Activated CD4-positive, alpha-beta T cell treated with anti-CD3 and anti-CD28 coated beads for 48 hours (primary cell): ENCODE data around the gene BHLHA9.
"Not testable (repeated sequence)": the region's sequence is repeated elsewhere in the genome, so short reads cannot be mapped to it uniquely, and the experiment has no call there.

Source experiments
- DNase-seq: peaks from one replicate; pipeline ENCODE4 v3.0.0-alpha.2; 2020

BHLHA9 gene

DNA sequence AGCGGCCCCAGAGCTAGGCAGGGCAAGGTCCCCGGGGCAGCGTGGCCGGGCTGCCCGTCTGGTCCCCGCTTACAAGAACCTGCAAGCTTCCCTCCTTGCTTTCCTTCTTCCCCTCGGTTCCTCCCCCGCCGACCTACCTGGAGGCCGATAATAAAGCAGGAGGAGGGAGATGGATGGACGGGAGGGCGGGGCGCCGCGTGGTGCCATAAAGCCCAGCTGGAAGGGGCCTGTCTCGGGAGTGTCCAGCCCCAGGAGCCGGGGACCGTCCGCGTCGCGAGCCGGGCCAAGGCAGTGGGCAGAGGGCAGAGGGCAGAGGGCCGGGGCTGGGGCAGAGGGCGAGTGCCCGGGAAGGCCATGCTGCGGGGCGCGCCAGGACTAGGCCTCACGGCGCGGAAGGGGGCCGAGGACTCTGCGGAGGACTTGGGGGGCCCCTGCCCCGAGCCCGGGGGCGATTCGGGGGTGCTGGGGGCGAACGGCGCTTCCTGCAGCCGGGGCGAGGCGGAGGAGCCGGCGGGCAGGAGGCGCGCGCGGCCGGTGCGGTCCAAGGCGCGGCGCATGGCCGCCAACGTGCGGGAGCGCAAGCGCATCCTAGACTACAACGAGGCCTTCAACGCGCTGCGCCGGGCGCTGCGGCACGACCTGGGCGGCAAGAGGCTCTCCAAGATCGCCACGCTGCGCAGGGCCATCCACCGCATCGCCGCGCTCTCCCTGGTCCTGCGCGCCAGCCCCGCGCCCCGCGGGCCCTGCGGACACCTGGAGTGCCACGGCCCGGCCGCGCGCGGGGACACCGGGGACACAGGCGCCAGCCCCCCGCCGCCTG is at the start of gene BHLHA9:
TSS of gene BHLHA9 (plus strand) at position 235 of the 820 bp plus-strand sequence. CDS start at position 355, 120 bp downstream.
- no peak for DNase-seq

DNA sequence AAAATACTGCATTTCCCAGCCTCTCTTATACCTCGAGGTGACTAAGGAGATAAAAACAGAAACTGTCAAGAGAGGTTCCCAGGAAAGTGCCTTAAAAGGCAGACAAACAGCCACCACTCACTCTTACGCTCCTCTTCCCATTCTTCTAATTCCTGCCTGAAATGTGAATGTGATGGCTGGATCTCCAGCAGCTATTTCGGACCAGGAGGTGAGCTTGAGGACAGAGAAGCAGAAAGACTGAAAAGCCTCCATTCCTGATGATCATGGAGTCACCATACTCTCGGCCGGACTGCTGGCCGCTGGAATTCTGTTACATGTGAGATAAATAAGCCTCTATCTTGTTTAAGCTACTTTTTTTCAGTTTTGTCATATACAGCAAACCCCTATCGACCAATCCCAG is 49.0 kb upstream of the BHLHA9 start:
- no peak for DNase-seq

DNA sequence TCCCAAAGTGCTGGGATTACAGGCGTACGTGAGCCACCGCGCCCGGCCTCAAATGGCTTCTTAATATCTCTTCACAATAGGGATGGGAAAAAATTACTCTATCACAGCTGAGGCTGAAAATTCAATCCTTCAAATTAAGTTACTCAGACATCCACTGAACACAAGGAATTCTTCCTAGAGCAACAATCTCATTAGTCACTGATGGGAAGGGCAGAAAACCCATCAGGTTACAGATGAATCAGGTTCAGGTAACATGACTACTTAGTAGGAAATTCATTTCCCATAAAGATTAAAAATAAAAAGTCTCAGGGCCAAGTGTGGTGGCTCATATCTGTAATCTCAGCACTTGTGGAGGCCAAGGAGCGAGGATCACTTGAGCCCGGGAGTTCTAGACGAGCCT is 47.9 kb upstream of the BHLHA9 start:
- no peak for DNase-seq

DNA sequence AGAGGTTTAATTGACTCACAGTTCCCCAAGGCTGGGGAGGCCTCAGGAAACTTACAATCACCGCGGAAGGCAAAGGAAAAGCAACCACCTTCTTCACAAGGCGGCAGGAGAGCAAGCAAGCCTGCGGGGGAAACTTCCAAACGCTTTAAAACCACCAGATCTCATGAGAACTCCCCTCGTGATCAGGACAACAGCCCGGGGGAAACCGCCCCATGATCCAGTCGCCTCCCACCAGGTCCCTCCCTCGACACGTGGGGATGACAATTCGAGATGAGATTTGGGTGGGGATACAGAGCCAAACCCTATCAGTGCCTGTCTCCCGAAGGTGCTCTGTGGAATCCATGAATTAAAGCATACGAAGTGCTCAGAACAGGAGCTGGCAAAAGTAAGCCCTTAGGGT is 46.6 kb upstream of the BHLHA9 start:
- DNase-seq: no peak

DNA sequence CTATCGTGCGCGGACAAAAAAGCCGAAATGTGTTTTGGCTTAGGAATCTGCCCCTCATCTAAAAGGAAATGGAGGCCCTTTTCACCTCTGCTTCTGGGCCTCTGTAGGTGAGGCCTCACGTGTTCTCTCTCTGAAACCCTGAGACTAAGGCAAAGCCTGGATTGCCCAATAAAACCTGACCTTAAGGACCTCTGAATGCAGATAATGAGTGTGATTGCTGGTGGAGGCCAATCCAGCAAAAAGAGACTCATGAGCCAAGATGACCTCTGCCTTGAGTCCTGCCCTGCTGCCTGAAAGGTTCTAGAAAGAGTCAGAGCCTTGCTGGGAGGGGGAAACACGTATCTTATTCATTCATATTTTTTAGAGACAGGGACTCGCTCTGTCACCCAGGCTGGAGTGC is 45.9 kb upstream of the BHLHA9 start:
- no peak for DNase-seq

DNA sequence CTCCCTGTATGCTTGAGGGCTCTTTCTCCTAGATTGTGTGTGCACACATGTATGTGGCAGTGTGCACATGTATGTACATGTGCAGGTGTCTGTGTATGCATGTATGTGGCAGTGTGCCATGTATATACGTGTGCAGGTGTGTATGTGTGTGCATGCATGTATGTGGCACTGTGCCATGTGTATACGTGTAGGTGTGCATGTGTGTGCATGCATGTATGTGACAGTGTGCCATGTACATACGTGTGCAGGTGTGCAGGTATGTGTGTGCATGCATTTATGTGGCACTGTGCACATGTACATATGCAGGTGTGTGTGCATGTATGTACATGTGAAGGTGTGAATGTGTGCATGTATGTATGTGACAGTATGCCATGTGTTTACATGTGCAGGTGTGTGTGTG is 43.9 kb upstream of the BHLHA9 start:
- no peak for DNase-seq

DNA sequence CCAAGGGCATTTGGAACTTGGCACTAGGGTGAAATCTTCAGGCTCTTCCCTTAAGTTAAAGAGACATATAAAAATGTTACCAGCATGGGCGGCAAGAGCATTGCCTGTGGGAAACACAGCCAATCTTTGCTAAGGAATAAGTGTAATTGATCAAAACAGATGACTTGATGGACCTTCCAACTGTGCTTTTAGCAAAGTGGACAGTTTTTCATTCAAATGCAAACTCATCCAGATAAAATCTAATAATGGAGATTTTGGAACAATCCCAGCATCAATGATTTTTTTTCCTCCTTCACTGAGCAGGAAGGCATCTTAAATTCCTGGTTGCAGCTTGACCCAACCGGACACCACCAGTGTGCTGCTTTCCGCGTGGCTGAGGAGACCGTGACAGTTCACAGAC is 42.9 kb upstream of the BHLHA9 start:
- no peak for DNase-seq

DNA sequence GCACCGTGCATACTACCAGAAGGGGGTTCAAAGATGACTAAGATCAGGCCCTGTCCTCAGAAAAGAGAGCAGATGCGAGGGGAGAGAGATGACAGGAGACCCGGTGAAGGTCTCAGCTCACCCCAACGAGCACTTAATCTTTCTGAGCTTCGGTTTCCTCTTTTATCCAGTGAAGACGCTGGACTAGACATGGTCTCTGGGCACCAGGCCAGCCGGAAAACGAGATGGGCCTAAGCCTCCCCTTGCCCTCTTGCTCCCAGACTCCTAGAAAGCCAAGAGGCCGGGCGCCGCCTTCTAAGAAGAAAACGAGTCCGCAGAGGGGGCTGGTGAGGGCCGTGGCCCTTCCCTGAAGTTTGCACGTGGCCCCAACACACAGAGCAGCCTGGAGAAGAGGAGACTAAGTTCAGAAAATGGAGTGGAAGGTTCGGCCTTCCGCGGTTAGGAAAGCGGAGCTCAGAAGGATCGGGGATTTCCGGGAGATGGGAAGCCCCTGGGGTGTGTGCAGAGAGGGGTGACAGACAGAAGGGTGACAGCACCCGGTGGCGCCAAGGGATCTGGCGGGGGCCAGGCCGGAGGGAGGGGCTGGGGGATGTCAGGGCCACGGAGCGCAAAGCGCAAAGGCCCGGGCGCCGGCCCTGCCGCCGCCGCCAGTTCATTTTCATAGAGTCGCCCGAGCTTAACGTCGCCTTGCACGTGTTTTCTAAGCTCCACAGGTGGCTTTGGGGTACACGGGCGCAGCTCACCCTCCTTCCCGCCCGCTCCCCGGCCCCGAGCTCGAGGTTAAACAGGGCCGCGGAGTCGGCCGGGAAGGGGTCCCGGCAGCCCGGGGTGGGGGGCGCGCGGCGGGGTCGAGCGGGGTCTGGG is 42.1 kb upstream of the BHLHA9 start:
- peak; percentile 23 for DNase-seq

DNA sequence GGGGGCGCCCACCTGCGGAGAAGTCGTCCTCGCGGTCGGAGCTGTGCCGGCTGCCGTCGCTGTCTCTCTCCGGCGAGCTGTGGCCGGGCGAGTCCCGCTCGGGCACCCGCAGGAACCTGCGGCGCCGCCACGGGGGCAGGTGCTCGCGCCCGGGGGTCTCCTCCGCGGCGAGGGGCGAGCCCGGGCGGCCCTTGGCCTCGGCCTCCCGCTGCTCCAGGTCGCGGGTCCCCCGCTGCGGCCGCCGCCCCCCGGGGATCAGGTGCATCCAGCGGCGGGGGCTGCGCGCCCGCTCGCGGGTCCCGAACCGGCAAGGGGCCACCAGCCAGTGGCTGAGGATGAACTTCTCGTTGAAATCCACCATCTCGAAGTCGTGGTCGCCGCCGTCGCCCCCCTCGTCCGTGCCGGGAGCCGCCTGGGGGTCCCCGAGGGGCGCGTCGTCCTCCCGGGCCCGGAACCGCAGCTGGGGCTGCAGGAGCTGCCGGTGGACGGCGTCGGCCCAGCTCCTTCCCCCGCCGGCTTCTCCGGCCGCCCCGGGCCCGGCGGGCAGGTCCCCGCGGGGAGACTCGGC is 41.4 kb upstream of the BHLHA9 start:
- DNase-seq: no peak

DNA sequence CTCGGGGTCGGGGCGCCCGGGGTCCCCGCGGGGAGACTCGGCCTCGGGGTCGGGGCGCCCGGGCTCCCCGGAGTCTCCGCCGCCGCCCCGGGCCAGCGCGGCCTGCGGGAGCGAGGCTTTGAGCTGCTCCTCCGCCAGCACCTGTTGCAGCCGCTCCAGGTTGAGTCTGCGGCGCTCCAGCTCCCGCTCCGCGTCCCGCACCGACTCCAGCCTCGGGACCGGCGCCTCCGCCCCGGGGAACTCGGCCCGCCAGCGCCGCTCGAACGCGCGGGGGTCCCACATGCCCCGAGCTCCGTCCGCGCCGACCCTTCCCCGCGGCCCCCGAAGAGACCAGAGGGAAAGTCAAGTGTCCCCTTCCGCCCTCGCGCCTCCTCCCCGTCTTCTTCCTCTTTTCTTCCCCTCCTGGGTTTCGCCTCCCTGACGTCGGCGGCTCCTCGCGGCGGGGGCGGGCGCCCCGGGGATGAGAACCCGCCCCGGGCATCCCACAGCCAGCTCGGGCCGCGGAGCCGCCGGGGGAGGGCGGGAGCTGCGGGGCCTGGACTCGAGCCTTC is 40.8 kb upstream of the BHLHA9 start:
- DNase-seq: peak; percentile 46

DNA sequence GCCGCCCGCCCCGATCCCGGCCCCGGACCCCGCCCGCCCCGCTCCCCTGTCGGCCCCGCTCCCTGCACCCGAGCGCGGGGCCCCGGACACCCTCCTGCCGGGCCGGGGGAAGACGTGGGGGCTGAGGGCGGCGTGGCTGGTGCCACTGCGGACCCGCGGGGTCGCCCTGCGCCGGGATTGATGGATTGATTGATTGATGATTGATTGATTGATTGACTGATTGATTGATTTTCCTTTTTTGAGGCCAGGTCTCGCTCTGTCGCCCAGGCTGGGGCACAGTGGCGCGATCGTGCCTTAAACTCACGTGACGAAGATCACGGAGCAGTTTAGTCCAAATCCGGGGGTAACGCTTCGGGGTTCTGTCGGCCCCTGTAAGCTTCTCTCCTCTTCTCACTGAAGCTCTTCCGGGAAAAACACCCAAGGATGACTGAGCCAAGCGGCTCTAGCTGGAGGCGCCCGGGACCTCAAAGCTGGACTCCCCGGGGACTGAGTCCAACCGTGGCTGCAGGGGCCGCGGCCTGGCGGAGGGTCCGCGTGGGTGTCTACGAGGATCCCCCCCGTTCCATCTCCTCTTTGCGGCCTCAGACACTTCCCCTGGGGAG is 40.2 kb upstream of the BHLHA9 start:
- no peak for DNase-seq

DNA sequence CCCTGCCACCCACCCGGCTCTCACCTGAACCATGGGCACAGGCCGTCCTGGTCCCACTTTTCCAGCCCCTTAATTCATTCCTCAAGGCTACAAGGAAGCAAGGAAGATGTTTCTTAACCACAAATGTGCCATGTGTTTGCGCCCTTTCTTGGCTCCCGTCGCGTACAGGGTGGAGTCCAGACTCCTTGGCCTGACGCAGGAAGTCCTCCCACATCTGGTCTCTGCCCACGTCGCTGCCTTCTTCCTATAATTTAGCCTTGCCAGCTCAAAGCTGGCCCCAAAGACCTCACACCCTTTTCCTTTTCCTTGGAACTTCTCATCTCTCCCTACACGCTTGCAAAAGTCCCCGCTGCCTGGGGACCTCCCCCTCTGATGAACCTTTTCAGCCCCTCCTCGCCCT is 38.8 kb upstream of the BHLHA9 start:
- no peak for DNase-seq

DNA sequence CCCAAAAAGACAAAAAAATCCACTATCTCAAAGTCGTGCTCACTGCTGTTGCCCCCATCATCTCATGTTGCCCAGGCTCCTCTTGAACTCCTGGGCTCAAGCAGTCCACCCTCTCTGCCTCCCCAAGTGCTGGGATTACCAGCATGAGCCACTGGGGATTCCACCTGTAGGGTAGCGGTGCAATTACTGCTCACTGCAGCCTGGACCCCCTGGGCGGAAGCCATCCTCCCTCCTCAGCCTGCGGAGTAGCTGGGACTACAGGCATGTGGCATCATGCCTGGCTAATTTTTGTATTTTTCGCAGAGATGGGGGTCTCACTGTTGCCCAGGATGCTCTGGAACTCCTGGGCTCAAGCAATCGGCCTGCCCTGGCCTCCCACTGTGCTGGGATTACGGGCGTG is 37.9 kb upstream of the BHLHA9 start:
- no peak for DNase-seq

DNA sequence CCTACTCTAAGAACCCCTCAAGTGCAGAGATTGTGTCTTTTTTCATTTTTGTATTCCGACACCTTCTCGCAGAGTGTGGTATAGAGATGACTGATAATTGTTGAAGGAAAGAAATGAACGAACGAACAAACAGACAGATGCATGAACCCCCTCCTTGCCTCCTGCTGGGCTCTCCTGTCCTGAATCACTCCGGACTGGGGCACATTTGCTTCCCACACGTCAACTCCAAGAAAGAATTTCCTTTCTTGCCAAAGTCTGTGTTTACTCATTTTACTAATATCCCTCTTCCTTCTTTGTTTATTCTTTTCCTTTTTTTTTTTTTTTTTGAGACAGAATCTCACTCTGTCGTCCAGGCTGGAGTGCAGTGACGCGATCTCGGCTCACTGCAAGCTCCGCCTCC is 37.5 kb upstream of the BHLHA9 start:
- no peak for DNase-seq

DNA sequence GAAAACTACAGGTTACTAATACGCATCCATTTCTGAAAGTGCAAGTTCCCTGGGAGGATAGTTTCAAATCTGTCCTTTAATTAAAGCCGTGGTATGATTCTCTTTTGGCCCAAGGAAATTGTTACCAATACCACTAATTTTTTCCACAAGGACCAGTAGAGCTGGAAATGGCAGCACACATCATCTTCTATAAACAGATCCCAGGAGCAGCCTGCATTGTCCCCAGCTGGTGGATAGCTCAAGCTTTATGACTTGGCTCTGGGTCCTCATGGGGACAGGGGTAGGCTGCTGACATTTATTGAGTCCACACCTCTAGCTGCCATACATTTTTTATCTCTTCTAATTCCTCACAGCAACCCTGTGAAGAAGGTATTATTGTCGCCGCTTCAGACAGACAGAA is 35.8 kb upstream of the BHLHA9 start:
- no peak for DNase-seq

DNA sequence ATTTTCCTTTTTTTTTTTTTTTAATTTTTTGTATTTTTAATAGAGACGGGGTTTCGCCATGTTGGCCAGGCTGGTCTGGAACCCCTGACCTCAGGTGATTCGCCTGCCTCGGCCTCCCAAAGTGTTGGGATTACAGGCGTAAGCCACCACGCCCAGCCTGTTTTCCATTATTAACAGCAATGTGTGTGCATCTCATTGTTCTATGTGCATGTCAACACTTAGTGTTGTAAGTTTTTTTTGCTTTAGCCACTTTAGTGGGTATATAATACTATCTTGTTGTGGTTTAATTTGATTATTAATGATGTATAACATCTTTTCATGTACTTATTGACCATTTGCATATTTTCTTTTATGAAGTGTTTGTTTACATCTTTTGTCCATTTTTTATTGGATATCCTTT is 32.8 kb upstream of the BHLHA9 start:
- DNase-seq: no peak

DNA sequence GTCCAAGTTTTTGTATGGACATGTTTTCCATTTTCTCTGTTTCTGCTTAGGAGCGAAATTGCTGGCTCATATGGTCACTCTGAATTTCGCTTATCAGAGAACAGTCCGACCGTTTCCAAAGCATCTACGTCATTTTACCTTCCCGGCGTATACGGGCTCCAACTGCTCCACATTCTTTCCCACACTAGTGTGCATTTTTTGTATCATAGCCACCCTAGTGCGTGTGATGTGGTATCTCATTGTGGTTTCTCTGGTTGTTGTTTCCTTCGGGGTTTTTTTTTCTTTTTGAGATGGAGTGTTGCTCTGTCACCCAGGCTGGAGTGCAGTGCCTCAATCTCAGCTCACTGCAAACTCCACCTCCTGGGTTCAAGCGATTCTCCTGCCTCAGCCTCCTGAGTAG is 31.0 kb upstream of the BHLHA9 start:
- no peak for DNase-seq

DNA sequence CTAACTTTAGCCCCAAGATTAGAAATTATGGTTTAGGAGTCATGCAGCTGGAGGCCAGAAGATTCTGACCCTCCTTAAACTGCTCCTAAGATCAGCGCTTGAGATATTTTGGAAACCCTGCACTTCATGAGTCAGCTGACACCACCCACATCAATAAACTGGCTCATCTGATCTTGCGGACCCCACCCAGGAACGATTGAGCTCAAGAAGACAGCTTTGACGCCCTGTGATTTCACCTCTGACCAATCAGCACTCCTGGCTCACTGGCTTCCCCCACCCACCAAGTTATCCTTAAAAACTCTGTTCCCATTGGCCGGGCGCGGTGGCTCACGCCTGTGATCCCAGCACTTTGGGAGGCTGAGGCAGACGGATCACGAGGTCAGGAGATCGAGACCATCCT is 29.8 kb upstream of the BHLHA9 start:
- DNase-seq: not testable (repeated sequence)

DNA sequence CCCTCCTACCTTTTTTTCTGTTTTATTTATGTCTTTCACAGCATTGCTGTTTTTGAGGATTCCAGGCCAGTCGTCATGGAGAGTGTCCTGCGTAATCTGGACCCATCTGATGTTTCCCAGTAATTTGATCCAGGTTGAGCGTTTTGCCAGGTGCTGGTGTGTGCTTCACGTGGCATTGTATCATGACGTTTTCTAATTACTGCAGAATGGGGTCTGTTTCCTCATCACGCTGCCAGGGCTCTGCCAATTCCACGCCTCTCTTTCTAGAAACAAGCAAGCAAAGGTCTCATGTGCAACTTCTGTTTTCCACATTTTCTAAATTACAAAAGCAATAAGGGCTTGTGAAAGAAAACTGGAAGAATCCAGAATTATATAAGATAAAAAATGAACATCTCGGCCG is 28.3 kb upstream of the BHLHA9 start:
- DNase-seq: no peak

DNA sequence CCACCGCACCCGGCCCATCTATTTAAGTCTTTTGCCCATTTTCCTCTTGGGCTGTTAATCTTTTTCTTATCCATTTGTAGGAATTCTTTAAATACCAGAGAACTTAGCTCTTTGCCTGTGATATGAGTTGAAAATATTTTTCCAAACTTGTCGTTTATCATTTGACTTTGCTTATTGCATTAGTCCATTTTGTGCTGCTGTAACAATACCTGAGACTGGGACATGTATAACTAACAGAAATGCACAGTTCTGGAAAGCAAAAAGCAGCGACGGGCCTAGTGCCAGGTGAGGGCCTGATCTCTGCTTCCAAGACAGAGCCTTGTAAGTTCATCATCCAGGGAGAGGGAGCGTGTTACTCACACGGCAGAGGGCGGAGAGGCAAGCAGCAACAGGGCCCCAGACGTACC is 25.6 kb upstream of the BHLHA9 start:
- DNase-seq: no peak

DNA sequence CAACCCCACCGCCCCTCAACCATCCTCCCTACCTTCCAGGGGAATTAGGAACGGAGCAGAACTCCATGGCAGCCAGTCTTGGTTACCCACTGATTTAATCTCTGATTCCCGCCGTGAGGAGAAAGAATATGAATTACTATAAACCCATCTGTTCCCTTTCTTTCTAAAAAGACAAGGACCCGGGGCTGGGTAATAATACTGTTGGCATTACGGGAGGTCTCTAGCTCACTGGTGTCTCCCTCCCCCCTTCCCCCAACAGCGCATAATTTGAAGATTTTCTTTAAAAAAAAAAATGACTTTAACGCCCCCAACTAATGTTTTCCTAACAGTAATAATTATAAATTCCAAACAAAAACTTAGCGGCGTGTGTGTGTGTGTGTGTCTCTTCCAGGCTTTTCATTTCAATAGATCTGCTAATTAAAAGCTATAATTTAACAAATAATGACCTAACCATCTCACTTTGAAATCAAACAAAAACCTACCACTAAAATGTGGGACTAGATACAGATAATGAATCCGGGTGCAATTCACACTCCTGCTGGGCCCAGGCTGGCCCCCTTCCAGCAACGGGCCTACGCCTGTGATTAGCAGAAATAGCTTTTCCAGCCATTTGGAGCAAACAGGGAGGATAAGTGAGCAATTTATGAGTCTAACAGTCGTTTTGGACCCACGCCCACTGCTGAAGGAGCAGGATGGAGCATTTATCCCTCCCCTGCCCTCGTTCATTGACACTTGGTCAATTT is 18.2 kb upstream of the BHLHA9 start:
- no peak for DNase-seq

DNA sequence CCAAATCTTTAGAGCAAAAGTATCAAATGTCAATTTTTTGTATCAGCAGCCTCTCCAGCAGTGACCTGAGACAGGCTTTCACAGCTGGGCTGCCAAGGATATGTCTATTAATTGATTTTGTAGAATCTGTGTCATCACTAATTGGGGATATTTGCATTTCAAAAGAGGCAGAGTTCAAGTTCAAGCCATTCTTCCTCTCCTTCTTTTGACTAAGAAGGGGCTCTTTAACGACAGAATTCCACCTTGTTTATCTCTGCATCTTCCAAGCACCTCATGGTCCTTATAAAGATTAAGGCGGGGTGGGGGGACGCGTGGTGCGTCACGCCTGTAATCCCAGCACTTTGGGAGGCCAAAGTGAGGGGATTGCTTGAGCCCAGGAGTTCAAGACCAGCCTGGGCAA is 15.2 kb upstream of the BHLHA9 start:
- DNase-seq: no peak
